Sigmoid colon (tissue), 7 donors: ENCODE results near the gene ERMN. TPM values are rescaled to one million over a fixed set of nuclear protein-coding genes. Genes with fewer than 3 reads are reported as not detected.
"Not testable (repeated sequence)": the region's sequence is repeated elsewhere in the genome, so short reads cannot be mapped to it uniquely, and the experiment has no call there.

Source experiments
- DNase-seq: peaks from one replicate; pipeline ENCODE4 v3.0.0-alpha.2; 2019
- H3K27ac ChIP-seq, 4 donors: fragments of 200-600 bp; sonication (generic); one replicate each; pipeline ENCODE4 v1.5.1; 2016 to 2019; ENCODE audit warnings: mild to moderate bottlenecking in 1 of 4
- H3K27me3 ChIP-seq, 3 donors: fragments of 200-600 bp; sonication (generic); one replicate each; pipeline ENCODE4 v1.5.1; 2019; ENCODE audit warnings: mild to moderate bottlenecking in 1 of 3
- H3K36me3 ChIP-seq, 4 donors: fragments of 200-600 bp; sonication (generic); one replicate each; pipeline ENCODE4 v1.5.1; 2016 to 2019
- H3K4me1 ChIP-seq, 4 donors: fragments of 200-600 bp; sonication (generic); one replicate each; pipeline ENCODE4 v1.5.1; 2017 to 2019
- H3K4me3 ChIP-seq, 4 donors: fragments of 200-600 bp; sonication (generic); one replicate each; pipeline ENCODE4 v1.5.1; 2017 to 2019; ENCODE audit warnings: mild to moderate bottlenecking in 2 of 4, moderate library complexity in 1 of 4
- H3K9me3 ChIP-seq, 4 donors: fragments of 200-600 bp in 3 of 4; sonication (generic) in 3 of 4; one replicate each; pipeline versions ENCODE4 v1.5.1 to v1.6.1; 2013 to 2019
- EP300 ChIP-seq, 4 donors: sonication (generic); formaldehyde crosslinking; IDR thresholded peaks; one replicate each; pipeline ENCODE4 v1.6.1; 2017; ENCODE audit warnings: antibody characterized with exemption in 4 of 4
- POLR2A ChIP-seq, 2 donors: fragments of 450-650 bp; IDR thresholded peaks; one replicate each; pipeline ENCODE4 v1.6.1; 2016; ENCODE audit warnings: antibody characterized with exemption in 2 of 2, mild to moderate bottlenecking in 2 of 2, moderate library complexity in 2 of 2
- POLR2AphosphoS5 ChIP-seq, 4 donors: sonication (generic); formaldehyde crosslinking; IDR thresholded peaks; one replicate each; pipeline ENCODE4 v1.6.1; 2017; ENCODE audit warnings: antibody characterized with exemption in 4 of 4
- WGBS, 2 donors: extraction: QIAGEN DNeasy Blood & Tissue Kit; methylation state at CpG; one replicate each; pipeline ENCODE4 v1.1.7; 2013; 5-methylcytosine and 5-hydroxymethylcytosine counted together
- intact Hi-C: fragments of 100-400 bp; cut with DNase I; formaldehyde crosslinking; loops from one replicate; pipeline ENCODE4 v1.15.1; 2023
- polyA plus RNA-seq, 3 donors: library from polyadenylated mRNA; stranded (reverse); fragments of 200-250 nt; gene quantifications; one replicate each; pipeline ENCODE4 v1.2.3, GENCODE V29; 2013
- total RNA-seq, 4 donors: library from RNA; depleted of rRNA; stranded (reverse); fragments of >200 nt; gene quantifications; one replicate each; pipeline ENCODE4 v1.1.0, GENCODE V29; 2016
- TF ChIP-seq, protein P1 (sequence below), 4 experiments: fragments of 450-650 bp in 3 of 4; fragments of 200-600 bp in 1 of 4; IDR thresholded peaks; one replicate each; pipeline ENCODE4 v1.5.1; 2016 to 2019; ENCODE audit warnings: antibody characterized with exemption in 4 of 4, mild to moderate bottlenecking in 3 of 4, moderate library complexity in 2 of 4
- donor health status: healthy with polysubstance abuse.
- donor health status: Bipolar disorder and iron deficiency.
- donor health status: healthy.

The ERMN gene
- total and polyA plus RNA-seq, 7 donors, result 0.27 to 0.67 TPM; not detected in 5

DNA sequence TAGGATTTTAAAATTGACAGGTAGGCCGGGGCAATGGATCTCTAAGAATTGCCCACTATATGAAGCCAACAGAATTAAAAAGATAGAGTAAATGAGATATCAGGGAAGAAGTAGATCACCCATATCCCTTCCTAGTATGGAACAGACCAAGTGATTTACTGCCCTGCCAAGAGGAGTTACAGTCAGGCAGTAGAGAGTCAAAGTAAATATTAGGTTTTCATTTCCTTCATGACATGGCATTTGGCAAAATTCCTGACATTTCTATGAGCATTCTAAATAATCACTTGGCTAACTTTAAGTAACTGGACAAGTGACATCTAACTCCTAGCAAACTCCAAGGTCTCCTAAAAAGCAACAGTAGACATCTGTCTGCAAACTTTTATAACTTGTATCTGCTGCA is 34.6 kb downstream of the ERMN start:
- Histone ChIP-seq H3K4me1 (no peaks in the 10 kb centered on the region), H3K4me3 (no peak overlapping the region), H3K27ac (no peak overlapping the region), H3K27me3 (no peaks in the 10 kb centered on the region), H3K9me3 (no peaks in the 10 kb centered on the region), H3K36me3 (no peaks in the 10 kb centered on the region)
- WGBS, 2 donors, result 36 to 70% methylated on average over 1 of the region's 1 CpG
- intact Hi-C loops, result no loop called here
- TF ChIP-seq POLR2AphosphoS5 (IDR thresholded peaks at IDR 0.05), result no peak
- TF ChIP-seq POLR2A (IDR thresholded peaks at IDR 0.05), result no peak
- no peak for TF ChIP-seq EP300 (IDR thresholded peaks at IDR 0.05)
- TF ChIP-seq, protein P1, sequence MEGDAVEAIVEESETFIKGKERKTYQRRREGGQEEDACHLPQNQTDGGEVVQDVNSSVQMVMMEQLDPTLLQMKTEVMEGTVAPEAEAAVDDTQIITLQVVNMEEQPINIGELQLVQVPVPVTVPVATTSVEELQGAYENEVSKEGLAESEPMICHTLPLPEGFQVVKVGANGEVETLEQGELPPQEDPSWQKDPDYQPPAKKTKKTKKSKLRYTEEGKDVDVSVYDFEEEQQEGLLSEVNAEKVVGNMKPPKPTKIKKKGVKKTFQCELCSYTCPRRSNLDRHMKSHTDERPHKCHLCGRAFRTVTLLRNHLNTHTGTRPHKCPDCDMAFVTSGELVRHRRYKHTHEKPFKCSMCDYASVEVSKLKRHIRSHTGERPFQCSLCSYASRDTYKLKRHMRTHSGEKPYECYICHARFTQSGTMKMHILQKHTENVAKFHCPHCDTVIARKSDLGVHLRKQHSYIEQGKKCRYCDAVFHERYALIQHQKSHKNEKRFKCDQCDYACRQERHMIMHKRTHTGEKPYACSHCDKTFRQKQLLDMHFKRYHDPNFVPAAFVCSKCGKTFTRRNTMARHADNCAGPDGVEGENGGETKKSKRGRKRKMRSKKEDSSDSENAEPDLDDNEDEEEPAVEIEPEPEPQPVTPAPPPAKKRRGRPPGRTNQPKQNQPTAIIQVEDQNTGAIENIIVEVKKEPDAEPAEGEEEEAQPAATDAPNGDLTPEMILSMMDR (IDR thresholded peaks at IDR 0.05), result no peak
- DNase-seq, result no peak

- Histone ChIP-seq H3K27ac (no peak overlapping the region), H3K4me1 (no peaks in the 10 kb centered on the region), H3K27me3 (no peaks in the 10 kb centered on the region), H3K36me3 (no peaks in the 10 kb centered on the region), H3K9me3 (no peaks in the 10 kb centered on the region), H3K4me3 (no peak overlapping the region)
- no peak for DNase-seq
- intact Hi-C loops, result no loop called here
- TF ChIP-seq, protein P1 (IDR thresholded peaks at IDR 0.05), result no peak
- no peak for TF ChIP-seq POLR2AphosphoS5 (IDR thresholded peaks at IDR 0.05)
- WGBS, 2 donors, result 91 to 94% methylated on average over 2 of the region's 2 CpGs
These were observed 35.1 kb downstream of the ERMN start for GRCh38 chr2:157290525-157290924.

- Histone ChIP-seq H3K27ac (no peak overlapping the region), H3K9me3 (no peaks in the 10 kb centered on the region), H3K4me1 (no peaks in the 10 kb centered on the region), H3K27me3 (no peaks in the 10 kb centered on the region), H3K4me3 (no peak overlapping the region), H3K36me3 (no peaks in the 10 kb centered on the region)
- intact Hi-C loops, result no loop called here
- WGBS, 2 donors, result 97% methylated on average over 1 of the region's 1 CpG
- TF ChIP-seq POLR2AphosphoS5 (IDR thresholded peaks at IDR 0.05) (no peak), POLR2A (IDR thresholded peaks at IDR 0.05) (no peak), EP300 (IDR thresholded peaks at IDR 0.05) (no peak)
- TF ChIP-seq, protein P1 (IDR thresholded peaks at IDR 0.05), result no peak
- no peak for DNase-seq
These were observed 38.5 kb downstream of the ERMN start for GRCh38 chr2:157287160-157287559.

DNA sequence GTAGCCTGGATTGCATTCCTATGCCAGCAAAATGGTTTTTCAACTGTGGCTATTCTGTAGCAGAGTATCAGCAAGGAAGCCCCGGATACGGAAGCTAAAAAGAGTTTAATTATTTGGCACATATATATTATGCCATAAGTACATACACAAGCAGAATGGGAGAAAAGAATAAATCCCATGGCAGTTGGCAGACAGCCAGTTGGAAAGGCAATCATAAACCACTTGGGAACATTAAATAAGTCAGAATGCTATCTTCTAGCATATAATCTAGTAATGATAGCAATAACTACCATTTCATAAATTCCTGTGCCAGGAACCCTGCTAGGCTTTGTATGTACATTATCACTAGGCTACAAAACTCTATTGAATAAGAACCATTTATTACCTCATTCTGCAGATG is 42.2 kb downstream of the ERMN start:
- TF ChIP-seq EP300 (IDR thresholded peaks at IDR 0.05) (no peak), POLR2A (IDR thresholded peaks at IDR 0.05) (no peak), POLR2AphosphoS5 (IDR thresholded peaks at IDR 0.05) (no peak)
- TF ChIP-seq, protein P1 (IDR thresholded peaks at IDR 0.05), result no peak
- DNase-seq, result no peak
- Histone ChIP-seq H3K4me3 (no peak overlapping the region), H3K27me3 (no peaks in the 10 kb centered on the region), H3K36me3 (no peaks in the 10 kb centered on the region), H3K27ac (no peak overlapping the region), H3K9me3 (peaks cover 0 to 2% (median 0%) of the 10 kb centered on the region in 4 donors), H3K4me1 (no peaks in the 10 kb centered on the region)
- intact Hi-C loops, result no loop called here
- WGBS, 2 donors, result 26 to 68% methylated on average over 2 of the region's 2 CpGs

DNA sequence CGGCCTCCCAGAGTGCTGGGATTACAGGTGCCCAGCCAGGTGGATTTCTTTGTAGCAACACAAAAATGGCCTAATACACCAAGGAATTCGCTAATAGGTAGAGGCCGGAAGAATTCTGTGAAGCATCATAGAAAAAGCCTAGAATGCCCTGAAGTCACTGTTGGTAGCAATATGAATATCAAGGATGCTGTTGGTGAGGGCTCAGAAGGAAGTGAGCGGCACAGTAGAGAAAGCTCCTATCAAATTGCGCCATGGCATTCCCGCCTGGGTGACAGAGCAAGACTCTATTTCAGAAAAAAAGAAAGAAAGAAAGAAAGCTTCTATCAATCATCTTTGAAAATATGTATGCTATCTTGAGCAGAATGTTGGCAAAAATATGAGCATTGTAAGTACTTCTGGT is 44.3 kb downstream of the ERMN start:
- TF ChIP-seq POLR2AphosphoS5 (IDR thresholded peaks at IDR 0.05) (no peak), POLR2A (IDR thresholded peaks at IDR 0.05) (no peak), EP300 (IDR thresholded peaks at IDR 0.05) (no peak)
- TF ChIP-seq, protein P1 (IDR thresholded peaks at IDR 0.05), result no peak
- Histone ChIP-seq H3K9me3 (peaks cover 0 to 2% (median 0%) of the 10 kb centered on the region in 4 donors), H3K27me3 (no peaks in the 10 kb centered on the region), H3K27ac (no peak overlapping the region), H3K4me3 (no peak overlapping the region), H3K4me1 (no peaks in the 10 kb centered on the region), H3K36me3 (no peaks in the 10 kb centered on the region)
- no peak for DNase-seq
- 93 to 97% methylated on average over 6 of the region's 6 CpGs for WGBS, 2 donors
- intact Hi-C loops, result no loop called here

DNA sequence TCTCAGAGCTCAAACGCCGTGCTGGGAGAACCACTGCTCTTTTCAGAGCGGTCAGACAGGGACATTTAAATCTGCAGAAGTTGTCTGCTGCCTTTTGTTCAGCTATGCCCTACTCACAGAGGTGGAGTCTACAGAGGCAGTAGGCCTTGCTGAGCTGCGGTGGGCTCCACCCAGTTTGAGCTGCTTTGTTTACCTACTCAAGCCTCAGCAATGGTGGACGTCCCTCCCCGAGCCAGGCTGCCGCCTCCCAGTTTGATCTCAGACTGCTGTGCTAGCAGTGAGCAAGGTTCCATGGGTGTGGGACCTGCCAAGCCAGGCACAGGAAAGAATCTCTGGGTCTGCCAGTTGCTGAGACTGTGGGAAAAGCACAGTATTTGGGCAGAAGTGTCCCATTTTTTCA is 46.3 kb downstream of the ERMN start:
- H3K4me1 ChIP-seq, H3K27ac ChIP-seq, H3K36me3 ChIP-seq, intact Hi-C loops, H3K9me3 ChIP-seq, DNase-seq, H3K4me3 ChIP-seq, H3K27me3 ChIP-seq: not testable (repeated sequence)
- 47 to 81% methylated on average over 7 of the region's 7 CpGs for WGBS, 2 donors
